NT2/D1 (cell line): ENCODE results near the gene PLOD1.

Experiments used
- DNase-seq: peaks from one replicate; pipeline ENCODE4 v3.0.0-alpha.2; 2011; ENCODE audit warnings: low read depth, low spot score
- H3K27me3 ChIP-seq: 2 replicates; pipeline ENCODE4 v1.6.0; 2011; ENCODE audit warnings: mild to moderate bottlenecking; ENCODE audit not compliant: insufficient read length, insufficient read depth
- H3K36me3 ChIP-seq: 2 replicates; pipeline ENCODE4 v1.6.1; 2011; ENCODE audit warnings: mild to moderate bottlenecking, low read length, mixed read lengths; ENCODE audit not compliant: insufficient read depth, insufficient read length
- H3K4me1 ChIP-seq: 2 replicates; pipeline ENCODE4 v1.5.1; 2011; ENCODE audit not compliant: insufficient read depth, insufficient read length
- H3K4me3 ChIP-seq: 2 replicates; pipeline ENCODE4 v1.5.1; 2011; ENCODE audit warnings: low read depth; ENCODE audit not compliant: insufficient read length
- H3K9ac ChIP-seq: 2 replicates; pipeline ENCODE4 v1.6.0; 2011; ENCODE audit warnings: low read depth; ENCODE audit not compliant: insufficient read length
- H3K9me3 ChIP-seq: 2 replicates; pipeline ENCODE4 v1.5.1; 2011; ENCODE audit warnings: mild to moderate bottlenecking, low read length; ENCODE audit not compliant: insufficient read depth
- SUZ12 ChIP-seq: IDR thresholded peaks from 2 replicates; pipeline ENCODE4 v1.6.1; 2011; ENCODE audit not compliant: insufficient read length, insufficient read depth; ENCODE audit errors: extremely low read depth
- YY1 ChIP-seq: IDR thresholded peaks from 2 replicates; pipeline ENCODE4 v1.6.1; 2011; ENCODE audit not compliant: insufficient read length, insufficient read depth
- ZNF274 ChIP-seq: IDR thresholded peaks from 2 replicates; pipeline ENCODE4 v1.6.1; 2011; ENCODE audit warnings: mild to moderate bottlenecking, low read depth, low read length

Gene PLOD1

DNA sequence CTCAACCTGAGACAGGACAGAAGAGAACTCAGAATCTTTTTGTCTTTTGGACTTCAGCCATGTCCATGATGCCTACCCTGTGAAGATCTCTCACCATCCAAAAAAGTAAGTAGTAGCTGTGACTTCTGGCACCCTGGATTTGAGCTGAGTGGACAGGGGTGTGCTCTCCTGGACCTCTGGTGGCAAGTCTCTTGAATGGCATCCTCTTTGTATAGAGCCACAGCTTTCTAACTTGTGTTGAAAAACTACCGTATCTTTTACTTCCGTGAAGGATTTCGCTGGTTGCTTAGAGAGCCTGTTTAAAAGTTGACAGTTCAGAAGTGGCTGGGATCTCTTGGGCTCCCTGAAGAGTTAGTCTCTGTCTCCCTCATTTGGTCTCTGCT, 47.5 kb downstream of the PLOD1 start:
- Histone ChIP-seq H3K9ac (no peak overlapping the region), H3K27me3 (no peaks in the 10 kb centered on the region), H3K9me3 (no peaks in the 10 kb centered on the region), H3K4me1 (peaks cover 2% of the 10 kb centered on the region), H3K36me3 (peaks cover 56% of the 10 kb centered on the region), H3K4me3 (no peak overlapping the region)
- no peak for TF ChIP-seq ZNF274
- no peak for TF ChIP-seq SUZ12
- no peak for TF ChIP-seq YY1
- DNase-seq: no peak

DNA sequence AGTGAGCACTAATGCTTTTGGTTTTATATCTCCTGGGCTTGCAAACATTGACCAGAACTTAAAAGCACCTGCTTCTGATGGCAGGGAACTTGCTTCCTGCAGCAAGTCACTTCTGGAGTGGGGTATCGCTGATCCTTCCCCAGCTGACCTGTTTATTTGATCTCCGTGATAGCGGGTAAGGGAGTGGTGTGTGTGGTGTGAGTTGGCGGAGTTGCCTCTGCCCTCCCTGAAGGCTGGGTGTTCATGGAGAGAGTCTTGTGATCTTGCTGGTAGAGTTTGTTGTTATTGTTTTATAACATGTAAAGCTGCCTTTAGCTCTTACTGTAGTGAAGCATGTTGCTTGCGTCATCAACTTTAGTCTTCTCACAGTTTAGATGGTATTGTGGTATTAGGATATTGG, 49.6 kb downstream of the PLOD1 start:
- no peak overlapping the region for H3K4me3 ChIP-seq
- H3K4me1 ChIP-seq: no peaks in the 10 kb centered on the region
- no peaks in the 10 kb centered on the region for H3K9me3 ChIP-seq
- no peak for DNase-seq
- no peaks in the 10 kb centered on the region for H3K27me3 ChIP-seq
- H3K36me3 ChIP-seq: peaks cover 64% of the 10 kb centered on the region
- TF ChIP-seq SUZ12 (no peak), ZNF274 (no peak), YY1 (no peak)
- no peak overlapping the region for H3K9ac ChIP-seq

- Histone ChIP-seq H3K9ac (no peak overlapping the region), H3K9me3 (no peaks in the 10 kb centered on the region), H3K4me1 (no peaks in the 10 kb centered on the region), H3K36me3 (peaks cover 68% of the 10 kb centered on the region), H3K27me3 (no peaks in the 10 kb centered on the region), H3K4me3 (no peak overlapping the region)
- no peak for DNase-seq
- TF ChIP-seq ZNF274 (no peak), SUZ12 (no peak), YY1 (no peak)
Observed at GRCh38 chr1:11984576-11984975, 50.1 kb downstream of the PLOD1 start.

- Histone ChIP-seq H3K4me1 (no peaks in the 10 kb centered on the region), H3K27me3 (no peaks in the 10 kb centered on the region), H3K9ac (no peak overlapping the region), H3K36me3 (peaks cover 74% of the 10 kb centered on the region), H3K9me3 (no peaks in the 10 kb centered on the region), H3K4me3 (no peak overlapping the region)
- TF ChIP-seq SUZ12 (no peak), YY1 (no peak), ZNF274 (no peak)
- no peak for DNase-seq
Observed at GRCh38 chr1:11985171-11985570, 50.7 kb downstream of the PLOD1 start.

- H3K4me1 ChIP-seq: no peaks in the 10 kb centered on the region
- H3K9ac ChIP-seq: no peak overlapping the region
- DNase-seq: no peak
Observed at GRCh38 chr1:11985851-11986250, 51.3 kb downstream of the PLOD1 start.

DNA sequence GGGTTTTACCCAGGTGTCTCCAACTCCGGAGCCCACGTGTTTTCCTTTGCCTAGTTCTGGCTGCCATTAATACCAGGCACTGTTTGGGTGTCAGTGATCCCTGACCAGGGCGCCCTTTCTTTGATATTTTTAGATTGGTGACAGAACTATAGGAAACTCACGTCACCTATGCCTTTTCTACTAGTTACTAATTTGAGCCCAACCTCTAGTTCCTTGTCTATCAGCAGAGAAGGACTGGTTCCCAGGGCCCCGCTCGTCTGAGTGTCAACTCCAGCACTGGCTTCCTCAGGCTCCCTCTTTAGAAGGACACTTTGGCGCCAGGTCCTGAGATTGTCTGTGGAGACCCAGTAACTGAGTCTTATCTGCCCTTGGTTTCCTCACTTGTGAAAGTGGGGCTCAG, 55.2 kb downstream of the PLOD1 start:
- Histone ChIP-seq H3K36me3 (peaks cover 72% of the 10 kb centered on the region), H3K9me3 (no peaks in the 10 kb centered on the region), H3K4me1 (no peaks in the 10 kb centered on the region), H3K4me3 (no peak overlapping the region), H3K27me3 (no peaks in the 10 kb centered on the region), H3K9ac (no peak overlapping the region)
- TF ChIP-seq YY1: no peak
- no peak for TF ChIP-seq SUZ12
- TF ChIP-seq ZNF274: no peak
- no peak for DNase-seq

More at GRCh38 chr1:11985851-11986250, 51.3 kb downstream of the PLOD1 start:
- H3K9me3 ChIP-seq: no peaks in the 10 kb centered on the region
- no peaks in the 10 kb centered on the region for H3K27me3 ChIP-seq
- H3K36me3 ChIP-seq: peaks cover 81% of the 10 kb centered on the region
- no peak overlapping the region for H3K4me3 ChIP-seq
- TF ChIP-seq YY1 (no peak), ZNF274 (no peak), SUZ12 (no peak)

GRCh38 chr1:11990303-11991032, 56.0 kb downstream of the PLOD1 start:
- no peak for DNase-seq
- H3K27me3 ChIP-seq: no peaks in the 10 kb centered on the region
- TF ChIP-seq ZNF274 (no peak), SUZ12 (no peak), YY1 (no peak)
- peaks cover 73% of the 10 kb centered on the region for H3K36me3 ChIP-seq
- no peaks in the 10 kb centered on the region for H3K4me1 ChIP-seq
- H3K9ac ChIP-seq: no peak overlapping the region
- H3K4me3 ChIP-seq: no peak overlapping the region
- H3K9me3 ChIP-seq: no peaks in the 10 kb centered on the region
